Liver (tissue), 9 donors: ENCODE measurements around the gene APPL2. TPM values are rescaled to one million over a fixed set of nuclear protein-coding genes. Genes with fewer than 3 reads are reported as not detected.

Experiments
- DNase-seq: peaks from one replicate; pipeline ENCODE4 v3.0.0-alpha.2; 2017; ENCODE audit warnings: low spot score
- H3K27ac ChIP-seq, 2 donors: one replicate each; pipeline ENCODE4 v1.7.0; 2013; ENCODE audit warnings: inconsistent platforms in 2 of 2, low read length in 2 of 2, control low read depth in 1 of 2, low read depth in 1 of 2, mild to moderate bottlenecking in 1 of 2
- H3K27me3 ChIP-seq, 4 donors: one replicate each; pipeline versions ENCODE4 v1.6.1 to v1.7.0; 2013; ENCODE audit warnings: low read length in 3 of 4, inconsistent platforms in 1 of 4, mild to moderate bottlenecking in 1 of 4, moderate library complexity in 1 of 4; ENCODE audit not compliant: control insufficient read depth in 4 of 4, insufficient read depth in 4 of 4
- H3K36me3 ChIP-seq, 4 donors: one replicate each; pipeline versions ENCODE4 v1.6.1 to v1.7.0; 2013; ENCODE audit warnings: low read length in 3 of 4, mild to moderate bottlenecking in 3 of 4, low read depth in 1 of 4, moderate library complexity in 1 of 4; ENCODE audit not compliant: control insufficient read depth in 4 of 4, insufficient read depth in 3 of 4
- H3K4me1 ChIP-seq, 4 donors: one replicate each; pipeline versions ENCODE4 v1.6.1 to v1.7.0; 2013; ENCODE audit warnings: low read length in 3 of 4, mild to moderate bottlenecking in 3 of 4, moderate library complexity in 1 of 4; ENCODE audit not compliant: control insufficient read depth in 4 of 4, insufficient read depth in 4 of 4
- H3K4me3 ChIP-seq, 3 donors: one replicate each; pipeline versions ENCODE4 v1.6.1 to v1.7.0; 2013; ENCODE audit warnings: low read length in 3 of 3, control low read depth in 1 of 3, low read depth in 1 of 3, mild to moderate bottlenecking in 1 of 3
- H3K9ac ChIP-seq, 2 donors: one replicate each; pipeline ENCODE4 v1.7.0; 2013; ENCODE audit warnings: low read length in 2 of 2, mild to moderate bottlenecking in 2 of 2, moderate library complexity in 2 of 2, control low read depth in 1 of 2, low read depth in 1 of 2
- H3K9me3 ChIP-seq, 4 donors: one replicate each; pipeline versions ENCODE4 v1.6.1 to v1.7.0; 2013; ENCODE audit warnings: low read length in 3 of 4; ENCODE audit not compliant: control insufficient read depth in 4 of 4
- ATF3 ChIP-seq: IDR thresholded peaks from 2 replicates; pipeline ENCODE4 v1.6.1; 2016; ENCODE audit warnings: antibody characterized with exemption
- CTCF ChIP-seq: fragments of 150-350 bp; IDR thresholded peaks from 2 replicates; pipeline ENCODE4 v1.5.1; 2017; ENCODE audit warnings: improper control_type of control experiment, low read depth, low read length; ENCODE audit not compliant: missing input control
- EGR1 ChIP-seq, 2 donors: IDR thresholded peaks; 2 replicates each; pipeline ENCODE4 v1.6.1; 2016 to 2018; ENCODE audit warnings: antibody characterized with exemption in 2 of 2, low read depth in 2 of 2
- FOXA1 ChIP-seq: IDR thresholded peaks from 2 replicates; pipeline ENCODE4 v1.6.1; 2016; ENCODE audit warnings: antibody characterized with exemption
- FOXA2 ChIP-seq: IDR thresholded peaks from 2 replicates; pipeline ENCODE4 v1.6.1; 2016; ENCODE audit warnings: antibody characterized with exemption
- GABPA ChIP-seq, 2 donors: IDR thresholded peaks in 1 of 2; conservative IDR thresholded peaks in 1 of 2; 2 replicates each; pipeline ENCODE4 v1.6.1; 2016; ENCODE audit warnings: antibody characterized with exemption in 2 of 2, mild to moderate bottlenecking in 1 of 2, moderate library complexity in 1 of 2
- HNF4A ChIP-seq, 2 donors: conservative IDR thresholded peaks; 2 replicates each; pipeline ENCODE4 v1.6.1; 2016; ENCODE audit warnings: antibody characterized with exemption in 2 of 2, mild to moderate bottlenecking in 2 of 2
- HNF4G ChIP-seq: IDR thresholded peaks from 2 replicates; pipeline ENCODE4 v1.6.1; 2016; ENCODE audit warnings: antibody characterized with exemption
- JUND ChIP-seq, 2 donors: IDR thresholded peaks; 2 replicates each; pipeline ENCODE4 v1.6.1; 2016; ENCODE audit warnings: antibody characterized with exemption in 2 of 2
- MAX ChIP-seq: IDR thresholded peaks from 2 replicates; pipeline ENCODE4 v1.6.1; 2016; ENCODE audit warnings: antibody characterized with exemption
- NR2F2 ChIP-seq: IDR thresholded peaks from 2 replicates; pipeline ENCODE4 v1.6.1; 2016; ENCODE audit warnings: antibody characterized with exemption
- RAD21 ChIP-seq, 2 donors: IDR thresholded peaks; 2 replicates each; pipeline ENCODE4 v1.6.1; 2016; ENCODE audit warnings: antibody characterized with exemption in 2 of 2, mild to moderate bottlenecking in 2 of 2
- REST ChIP-seq: IDR thresholded peaks from 2 replicates; pipeline ENCODE4 v1.6.1; 2016; ENCODE audit warnings: antibody characterized with exemption, mild to moderate bottlenecking
- RXRA ChIP-seq, 2 donors: IDR thresholded peaks; 2 replicates each; pipeline ENCODE4 v1.6.1; 2017 to 2018; ENCODE audit warnings: antibody characterized with exemption in 2 of 2, mild to moderate bottlenecking in 1 of 2
- SP1 ChIP-seq: IDR thresholded peaks from 2 replicates; pipeline ENCODE4 v1.6.1; 2018; ENCODE audit warnings: antibody characterized with exemption, mild to moderate bottlenecking
- TAF1 ChIP-seq: conservative IDR thresholded peaks from 2 replicates; pipeline ENCODE4 v1.6.1; 2016; ENCODE audit warnings: antibody characterized with exemption, mild to moderate bottlenecking
- YY1 ChIP-seq: IDR thresholded peaks from 2 replicates; pipeline ENCODE4 v1.6.1; 2016; ENCODE audit warnings: antibody characterized with exemption, mild to moderate bottlenecking
- ZBTB33 ChIP-seq: IDR thresholded peaks from 2 replicates; pipeline ENCODE4 v1.6.1; 2016; ENCODE audit warnings: antibody characterized with exemption
- WGBS: extraction: QIAGEN DNeasy Blood & Tissue Kit; methylation state at CpG from one replicate; pipeline ENCODE4 v1.1.7; 2013; 5-methylcytosine and 5-hydroxymethylcytosine counted together
- polyA plus RNA-seq, 2 donors: library from polyadenylated mRNA; stranded (reverse) in 1 of 2; unstranded in 1 of 2; fragments of 200-250 nt in 1 of 2; fragments of >200 nt in 1 of 2; fragmentation: Nextera tagmentation in 1 of 2; extraction: Ambion mirVana in 1 of 2; gene quantifications; one replicate each; pipeline versions ENCODE4 v1.2.1 to v1.2.3, GENCODE V29; 2013 to 2015
- total RNA-seq, 2 donors: library from RNA; depleted of rRNA; stranded (reverse); fragments of >200 nt; gene quantifications; one replicate each; pipeline ENCODE4 v1.2.3, GENCODE V29; 2014
- donor health status: healthy.
- donor health status: healthy.
- donor health status: healthy.
- donor health status: healthy.
- donor health status: healthy.

The APPL2 gene
- total and polyA plus RNA-seq, 4 donors = 7.1 to 21.2 (median 12.7) TPM

- WGBS = 75% methylated on average over 2 of the region's 2 CpGs
- H3K27me3 ChIP-seq = no peaks in the 10 kb centered on the region
- no peak overlapping the region for H3K27ac ChIP-seq
- no peak for DNase-seq
- H3K4me3 ChIP-seq = no peak overlapping the region
- H3K9me3 ChIP-seq = no peaks in the 10 kb centered on the region
- no peaks in the 10 kb centered on the region for H3K4me1 ChIP-seq
- TF ChIP-seq ZBTB33 = no peak
- TF ChIP-seq SP1 = no peak
- TF ChIP-seq TAF1 = no peak
- no peak for TF ChIP-seq EGR1 (IDR thresholded peaks at IDR 0.05; ENCODE audit: low read depth in 2 of 2)
- TF ChIP-seq FOXA2 = no peak
- no peak for TF ChIP-seq GABPA (IDR thresholded peaks at IDR 0.05 in 1 of 2, conservative IDR thresholded peaks at IDR 0.05 in 1 of 2)
- TF ChIP-seq REST = no peak
- TF ChIP-seq HNF4A (conservative IDR thresholded peaks at IDR 0.05) = no peak
- no peak for TF ChIP-seq MAX
- TF ChIP-seq CTCF = no peak
- no peak for TF ChIP-seq YY1
- no peak for TF ChIP-seq HNF4G
- no peak for TF ChIP-seq RAD21 (IDR thresholded peaks at IDR 0.05)
- no peak for TF ChIP-seq NR2F2
- no peak for TF ChIP-seq RXRA (IDR thresholded peaks at IDR 0.05)
- TF ChIP-seq FOXA1 = no peak
- TF ChIP-seq JUND (IDR thresholded peaks at IDR 0.05) = no peak
- no peak for TF ChIP-seq ATF3
- H3K36me3 ChIP-seq = no peaks in the 10 kb centered on the region
- no peak overlapping the region for H3K9ac ChIP-seq
Measured at GRCh38 chr12:105261010-105261409, 25.0 kb upstream of the APPL2 start.
